ENCODE data around the gene DUSP9. TPM values are rescaled to one million over a fixed set of nuclear protein-coding genes. Genes with fewer than 3 reads are reported as not detected.

The DUSP9 gene
- total RNA-seq, 1 experiment from 2014 or later = 14.2 TPM

GRCh38 chrX:153632595-153632946, 14.4 kb upstream of the DUSP9 start:
- H3K4me3 ChIP-seq (replicated peaks in 1 of 2; ENCODE audit: low read depth in 1 of 2, low read length in 2 of 2) = no peak overlapping the region
- H3K4me1 ChIP-seq (ENCODE audit: control insufficient read depth in 1 of 2, insufficient read depth in 2 of 2, low read length in 2 of 2) = no peaks in the 10 kb centered on the region
- no peaks in the 10 kb centered on the region for H3K79me2 ChIP-seq (ENCODE audit: insufficient read depth, low read length)
- ChIA-PET CTCF (no interaction called here), POLR2A (no interaction called here), RAD21 (ENCODE audit: low non-redundant PET in 1 of 2, low total read pairs in 2 of 2, uncharacterized antibody in 2 of 2, unreplicated experiment in 2 of 2) (no interaction called here)
- H2AFZ ChIP-seq (ENCODE audit: low read depth, low read length, poor library complexity, severe bottlenecking) = no peak overlapping the region
- no peak overlapping the region for H3K9ac ChIP-seq (ENCODE audit: low read length)
- H3K27me3 ChIP-seq (ENCODE audit: insufficient read depth, low read length) = no peaks in the 10 kb centered on the region
- intact Hi-C loops (cut with micrococcal nuclease) = no loop called here
- no peaks in the 10 kb centered on the region for H3K9me3 ChIP-seq (ENCODE audit: control insufficient read depth in 1 of 2, insufficient read depth in 1 of 2, low read depth in 1 of 2, low read length in 2 of 2)
- H3K27ac ChIP-seq (ENCODE audit: low read depth, low read length) = no peak overlapping the region
- ATAC-seq (no peak), DNase-seq (ENCODE audit: low read depth, low spot score) (no peak)
- H4K20me1 ChIP-seq (ENCODE audit: insufficient read depth) = no peaks in the 10 kb centered on the region
- no peaks in the 10 kb centered on the region for H3K9me2 ChIP-seq (ENCODE audit: insufficient read depth)
- H3K4me2 ChIP-seq (ENCODE audit: low read length) = no peak overlapping the region
- BruUV-seq (replicated peaks) = no TSS peak
- TF ChIP-seq ELF1 (IDR thresholded peaks at IDR 0.05; ENCODE audit: borderline replicate concordance, low read depth) = no peak
- TF ChIP-seq EZH2 (IDR thresholded peaks at IDR 0.05) = no peak
- TF ChIP-seq SRF (IDR thresholded peaks at IDR 0.05; ENCODE audit: low read depth) = no peak
- no peak for TF ChIP-seq JUND (IDR thresholded peaks at IDR 0.05)
- no peak for TF ChIP-seq MAX (IDR thresholded peaks at IDR 0.05)
- no peak for TF ChIP-seq SP1 (IDR thresholded peaks at IDR 0.05; ENCODE audit: low read depth)
- no peak for TF ChIP-seq REST (IDR thresholded peaks at IDR 0.05; ENCODE audit: low read depth)
- no peak for TF ChIP-seq CEBPB (IDR thresholded peaks at IDR 0.05; ENCODE audit: low read depth)
- TF ChIP-seq POLR2AphosphoS5 (IDR thresholded peaks at IDR 0.05; ENCODE audit: low read depth, low read length) = no peak
- no peak for TF ChIP-seq ATF3 (IDR thresholded peaks at IDR 0.05)
- no peak for TF ChIP-seq YY1 (IDR thresholded peaks at IDR 0.05; ENCODE audit: extremely low read depth, insufficient replicate concordance, low read depth, low read length)
- TF ChIP-seq CBX3 (IDR thresholded peaks at IDR 0.05; ENCODE audit: low read depth) = no peak
- no peak for TF ChIP-seq RAD21 (IDR thresholded peaks at IDR 0.05; ENCODE audit: low read depth)
- TF ChIP-seq FOSL1 (IDR thresholded peaks at IDR 0.05; ENCODE audit: low read depth) = no peak
- no peak for TF ChIP-seq EGR1 (IDR thresholded peaks at IDR 0.05; ENCODE audit: low read depth)
- no peak for TF ChIP-seq CTCF (IDR thresholded peaks at IDR 0.05 in 2 of 3, conservative IDR thresholded peaks at IDR 0.05 in 1 of 3; ENCODE audit: borderline replicate concordance in 1 of 3, insufficient read depth in 1 of 3, low read depth in 2 of 3, low read length in 2 of 3)
- no peak for TF ChIP-seq POLR2A (IDR thresholded peaks at IDR 0.05; ENCODE audit: borderline replicate concordance, extremely low read depth, insufficient read depth, insufficient read length)
- no peak for TF ChIP-seq ZBTB33 (IDR thresholded peaks at IDR 0.05; ENCODE audit: extremely low read depth, insufficient replicate concordance, low read length)
- TF ChIP-seq ZNF274 (IDR thresholded peaks at IDR 0.05; ENCODE audit: low read depth, low read length) = no peak
- no peaks in the 10 kb centered on the region for H3K36me3 ChIP-seq (ENCODE audit: control insufficient read depth in 1 of 2, insufficient read depth in 2 of 2, low read length in 2 of 2)

Measured in HCT116 (cell line).